Activated CD8-positive, alpha-beta memory T cell treated with anti-CD3 and anti-CD28 coated beads for 36 hours (primary cell): ENCODE results near the gene EPAS1. TPM values are rescaled to one million over a fixed set of nuclear protein-coding genes. Genes with fewer than 3 reads are reported as not detected.

Experiments used
- CTCF ChIA-PET: fragments of 350-600 bp; sonication (Branson Sonifier 250); formaldehyde crosslinking; loops from one replicate; lab custom pipeline; 2021; ENCODE audit warnings: antibody characterized with exemption; lab: Charles Lee
- POLR2A ChIA-PET: fragments of 350-600 bp; sonication (Branson Sonifier 250); formaldehyde crosslinking; loops from one replicate; lab custom pipeline; 2021; ENCODE audit warnings: antibody characterized with exemption; lab: Charles Lee
- total RNA-seq, 2 experiments: library from RNA; stranded (reverse); gene quantifications; one replicate each; pipeline ENCODE4 v1.2.3, GENCODE V29; 2021

Gene EPAS1
- total RNA-seq, 2 experiments from 2014 or later, result 6.8 to 7.0 TPM

DNA sequence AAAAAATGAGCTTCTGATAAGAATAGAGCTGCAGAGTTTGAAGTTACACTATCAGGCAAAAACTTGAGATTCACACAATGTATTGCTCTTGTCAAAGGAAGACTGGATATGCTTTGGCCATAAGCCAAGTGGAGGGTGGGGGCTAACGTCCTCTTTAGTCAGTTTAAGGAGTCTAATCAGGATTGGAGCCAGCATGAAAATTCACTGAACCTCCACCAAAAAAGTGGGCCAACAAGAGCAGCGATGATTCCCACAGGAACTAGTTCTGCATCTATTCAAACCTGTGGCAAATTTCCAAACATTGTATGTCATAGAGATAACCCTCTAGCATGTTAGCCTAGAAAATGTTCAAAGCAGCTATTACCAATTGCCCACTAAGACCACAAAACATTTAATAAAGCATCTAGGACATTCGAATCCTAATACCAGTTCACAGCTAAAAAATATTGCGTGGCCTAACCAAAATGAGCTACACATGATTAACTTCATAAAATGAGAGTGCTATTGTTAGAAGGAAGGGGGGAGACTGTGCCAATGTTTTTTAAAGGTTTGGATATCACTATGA lies 138.7 kb downstream of the EPAS1 start:
- CTCF ChIA-PET, result no interaction called here
- POLR2A ChIA-PET, result no interaction called here

Other genes starting within 250 kb of the EPAS1 start
- gene TMEM247, start 182.2 kb downstream of the EPAS1 start, total RNA-seq, result not detected
- gene RHOQ, start 245.1 kb downstream of the EPAS1 start, total RNA-seq, result 10 to 100 TPM; 18.6 to 21.4 TPM
- gene ATP6V1E2, start 245.2 kb downstream of the EPAS1 start, total RNA-seq, result 1 to 10 TPM; 4.5 to 5.2 TPM